Measurements from ENCODE around the gene SPATA12.
A peak's percentile ranks its signal among the peaks of the same experiment; 100 is the strongest.

Gene SPATA12

GRCh38 chr3:57093971-57094535 lies 33.6 kb downstream of the SPATA12 start:
- Histone ChIP-seq H3K4me2 (ENCODE audit: low read depth, low read length, poor library complexity, severe bottlenecking) (no peak overlapping the region), H3K4me1 (ENCODE audit: insufficient read depth, low read length, poor library complexity, severe bottlenecking) (no peaks in the 10 kb centered on the region), H3K9ac (ENCODE audit: low read depth, low read length, poor library complexity, severe bottlenecking) (peak overlapping the region; percentile 14), H2AFZ (ENCODE audit: low read length) (peak overlapping the region; percentile 56), H3F3A (ENCODE audit: low read depth) (no peaks in the 10 kb centered on the region), H3K36me3 (ENCODE audit: insufficient read depth, low read length) (no peaks in the 10 kb centered on the region), H3K4me3 (ENCODE audit: low read length, poor library complexity, severe bottlenecking) (no peak overlapping the region), H3K79me2 (ENCODE audit: insufficient read depth, low read length) (no peaks in the 10 kb centered on the region), H3K9me3 (ENCODE audit: insufficient read depth, low read depth, low read length) (no peaks in the 10 kb centered on the region), H3K9me2 (replicated peaks; ENCODE audit: low read depth, low read length) (no peaks in the 10 kb centered on the region), H3K27me3 (ENCODE audit: insufficient read depth, low read length, poor library complexity, severe bottlenecking) (no peaks in the 10 kb centered on the region), H4K20me1 (ENCODE audit: insufficient read depth, low read length, poor library complexity, severe bottlenecking) (no peaks in the 10 kb centered on the region)
- no peak for TF ChIP-seq EZH2phosphoT487 (IDR thresholded peaks at IDR 0.05; ENCODE audit: borderline replicate concordance)
- TF ChIP-seq CTCF (conservative IDR thresholded peaks at IDR 0.05; ENCODE audit: low read length): no peak

- Histone ChIP-seq H3K27me3 (ENCODE audit: insufficient read depth, low read length, poor library complexity, severe bottlenecking) (no peaks in the 10 kb centered on the region), H2AFZ (ENCODE audit: low read length) (peak overlapping the region; percentile 56), H3F3A (ENCODE audit: low read depth) (no peaks in the 10 kb centered on the region), H3K9me3 (ENCODE audit: insufficient read depth, low read depth, low read length) (no peaks in the 10 kb centered on the region), H3K4me1 (ENCODE audit: insufficient read depth, low read length, poor library complexity, severe bottlenecking) (no peaks in the 10 kb centered on the region), H3K4me2 (ENCODE audit: low read depth, low read length, poor library complexity, severe bottlenecking) (no peak overlapping the region), H3K36me3 (ENCODE audit: insufficient read depth, low read length) (no peaks in the 10 kb centered on the region), H3K79me2 (ENCODE audit: insufficient read depth, low read length) (no peaks in the 10 kb centered on the region), H3K4me3 (ENCODE audit: low read length, poor library complexity, severe bottlenecking) (no peak overlapping the region), H3K9me2 (replicated peaks; ENCODE audit: low read depth, low read length) (no peaks in the 10 kb centered on the region), H3K9ac (ENCODE audit: low read depth, low read length, poor library complexity, severe bottlenecking) (no peak overlapping the region), H4K20me1 (ENCODE audit: insufficient read depth, low read length, poor library complexity, severe bottlenecking) (no peaks in the 10 kb centered on the region)
- TF ChIP-seq EZH2phosphoT487 (IDR thresholded peaks at IDR 0.05; ENCODE audit: borderline replicate concordance): no peak
- TF ChIP-seq CTCF (conservative IDR thresholded peaks at IDR 0.05; ENCODE audit: low read length): no peak
Measured at GRCh38 chr3:57094575-57094974, 34.1 kb downstream of the SPATA12 start.

DNA sequence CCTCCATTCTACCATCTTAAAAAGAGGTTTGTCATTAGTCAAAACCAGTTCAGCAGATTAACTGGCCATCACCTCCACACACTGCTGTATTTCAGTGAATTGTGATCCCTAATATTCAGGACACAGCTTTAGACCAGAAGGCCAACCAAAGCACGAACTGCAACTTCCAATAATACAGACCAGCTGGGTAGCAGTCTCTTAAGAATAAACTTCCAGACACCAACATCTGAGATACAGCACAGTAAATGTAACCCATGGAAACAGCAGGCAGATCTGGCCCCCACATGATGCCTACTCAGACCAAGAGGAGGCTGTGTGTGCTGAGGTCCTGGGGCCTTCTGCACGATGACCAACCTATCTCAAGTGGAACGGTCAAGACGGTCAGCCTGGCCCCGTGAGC lies 34.9 kb downstream of the SPATA12 start:
- Histone ChIP-seq H2AFZ (ENCODE audit: low read length) (no peak overlapping the region), H3K4me2 (ENCODE audit: low read depth, low read length, poor library complexity, severe bottlenecking) (no peak overlapping the region), H3F3A (ENCODE audit: low read depth) (no peaks in the 10 kb centered on the region), H3K4me1 (ENCODE audit: insufficient read depth, low read length, poor library complexity, severe bottlenecking) (no peaks in the 10 kb centered on the region), H3K9ac (ENCODE audit: low read depth, low read length, poor library complexity, severe bottlenecking) (no peak overlapping the region), H3K27me3 (ENCODE audit: insufficient read depth, low read length, poor library complexity, severe bottlenecking) (no peaks in the 10 kb centered on the region), H4K20me1 (ENCODE audit: insufficient read depth, low read length, poor library complexity, severe bottlenecking) (no peaks in the 10 kb centered on the region), H3K9me3 (ENCODE audit: insufficient read depth, low read depth, low read length) (no peaks in the 10 kb centered on the region), H3K79me2 (ENCODE audit: insufficient read depth, low read length) (no peaks in the 10 kb centered on the region), H3K36me3 (ENCODE audit: insufficient read depth, low read length) (no peaks in the 10 kb centered on the region), H3K4me3 (ENCODE audit: low read length, poor library complexity, severe bottlenecking) (no peak overlapping the region), H3K9me2 (replicated peaks; ENCODE audit: low read depth, low read length) (no peaks in the 10 kb centered on the region)
- TF ChIP-seq EZH2phosphoT487 (IDR thresholded peaks at IDR 0.05; ENCODE audit: borderline replicate concordance): no peak
- TF ChIP-seq CTCF (conservative IDR thresholded peaks at IDR 0.05; ENCODE audit: low read length): no peak
